H7 (cell line): Measurements from ENCODE around the gene AP1G1. TPM values are rescaled to one million over a fixed set of nuclear protein-coding genes. Genes with fewer than 3 reads are reported as not detected.
"Not testable (repeated sequence)": the region's sequence is repeated elsewhere in the genome, so short reads cannot be mapped to it uniquely, and the experiment has no call there.

Experiments used
- DNase-seq: peaks from one replicate; pipeline ENCODE4 v3.0.0; 2012
- H3K27me3 ChIP-seq: 2 replicates; pipeline ENCODE4 v1.6.0; 2011; ENCODE audit warnings: mild to moderate bottlenecking, low read length; ENCODE audit not compliant: control insufficient read depth, insufficient read depth
- H3K36me3 ChIP-seq: replicated peaks from 2 replicates; pipeline ENCODE4 v1.5.1; 2011; ENCODE audit warnings: low read length; ENCODE audit not compliant: control insufficient read depth, insufficient read depth
- H3K4me3 ChIP-seq: 2 replicates; pipeline ENCODE4 v1.5.1; 2011; ENCODE audit warnings: low read depth, mild to moderate bottlenecking, control low read depth, low read length, moderate library complexity; ENCODE audit not compliant: insufficient read depth
- total RNA-seq: library from RNA; depleted of rRNA; stranded (reverse); fragments of >200 nt; shearing (Covaris generic); gene quantifications from 2 replicates; pipeline ENCODE4 v1.2.3, GENCODE V29; 2014

The AP1G1 gene
- total RNA-seq, 1 experiment from 2014 or later: 36.7 TPM

- H3K4me3 ChIP-seq: no peak overlapping the region
- no peak for DNase-seq
- no peaks in the 10 kb centered on the region for H3K36me3 ChIP-seq
Observed at GRCh38 chr16:71834291-71834690, 25.7 kb upstream of the AP1G1 start.

GRCh38 chr16:71832112-71832511 is 23.5 kb upstream of the AP1G1 start:
- H3K27me3 ChIP-seq, H3K36me3 ChIP-seq, H3K4me3 ChIP-seq, DNase-seq: not testable (repeated sequence)

More at GRCh38 chr16:71834291-71834690, 25.7 kb upstream of the AP1G1 start:
- no peaks in the 10 kb centered on the region for H3K27me3 ChIP-seq

- not testable (repeated sequence) for DNase-seq, H3K36me3 ChIP-seq, H3K27me3 ChIP-seq, H3K4me3 ChIP-seq
Observed at GRCh38 chr16:71831698-71832097, 23.1 kb upstream of the AP1G1 start.

DNA sequence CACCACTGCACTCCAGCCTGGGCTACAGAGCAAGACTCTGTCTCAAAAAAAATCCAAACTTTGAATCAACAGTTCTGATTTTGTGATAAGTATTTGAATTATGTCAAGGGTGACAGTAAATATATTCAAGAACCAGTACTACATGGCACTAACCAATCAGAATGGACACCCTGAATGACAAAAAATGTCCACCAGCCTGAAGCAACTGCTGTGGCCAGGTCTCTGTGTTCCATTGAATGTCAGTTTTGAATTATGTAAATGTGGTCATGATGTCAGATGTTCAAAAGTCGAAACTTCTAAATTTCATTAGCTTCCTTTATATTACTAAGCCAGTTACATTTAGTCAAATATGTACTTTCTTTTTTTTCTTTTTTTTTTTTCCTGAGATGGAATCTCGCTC is 21.7 kb upstream of the AP1G1 start:
- H3K36me3 ChIP-seq: no peaks in the 10 kb centered on the region
- no peaks in the 10 kb centered on the region for H3K27me3 ChIP-seq
- DNase-seq: no peak
- no peak overlapping the region for H3K4me3 ChIP-seq

- Histone ChIP-seq H3K4me3 (no peak overlapping the region), H3K36me3 (no peaks in the 10 kb centered on the region), H3K27me3 (no peaks in the 10 kb centered on the region)
- DNase-seq: no peak
Observed at GRCh38 chr16:71826533-71827017, 17.9 kb upstream of the AP1G1 start.

GRCh38 chr16:71817155-71817500 is 8.5 kb upstream of the AP1G1 start:
- H3K27me3 ChIP-seq, DNase-seq, H3K4me3 ChIP-seq, H3K36me3 ChIP-seq: not testable (repeated sequence)

DNA sequence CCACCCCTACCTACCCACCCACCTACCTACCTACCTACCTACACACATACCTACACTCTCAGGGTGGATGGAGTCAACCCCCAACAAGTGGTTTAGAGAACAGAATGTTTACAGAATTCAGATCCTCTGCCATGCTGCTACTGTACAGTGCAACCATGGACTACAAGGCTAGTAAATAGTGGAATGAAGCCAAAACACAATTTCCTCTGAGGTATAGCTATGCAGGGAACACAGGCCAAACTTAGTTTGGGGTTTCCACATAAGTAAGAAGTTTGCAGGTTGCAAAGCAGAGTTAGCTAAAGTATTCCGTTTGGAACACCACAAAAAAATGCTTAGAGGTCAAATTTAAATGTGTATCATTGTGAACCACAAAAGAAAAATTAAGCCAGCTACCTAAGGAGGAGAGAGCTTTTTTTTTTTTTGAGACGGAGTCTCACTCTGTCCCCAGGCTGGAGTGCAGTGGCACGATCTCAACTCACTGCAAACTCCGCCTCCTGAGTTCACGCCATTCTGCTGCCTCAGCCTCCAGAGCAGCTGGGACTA is 2.7 kb upstream of the AP1G1 start:
- DNase-seq: no peak
- Histone ChIP-seq H3K36me3 (no peaks in the 10 kb centered on the region), H3K27me3 (no peaks in the 10 kb centered on the region)

GRCh38 chr16:71810155-71810530 is 1.5 kb upstream of the AP1G1 start:
- H3K27me3 ChIP-seq, H3K4me3 ChIP-seq, DNase-seq, H3K36me3 ChIP-seq: not testable (repeated sequence)

More for the DNA sequence above, 2.7 kb upstream of the AP1G1 start:
- no peak overlapping the region for H3K4me3 ChIP-seq

GRCh38 chr16:71807905-71808592 is 585 bp downstream of the AP1G1 start:
- DNase-seq: peak; percentile 19
- peak overlapping the region; percentile 97 for H3K4me3 ChIP-seq
- H3K36me3 ChIP-seq: no peaks in the 10 kb centered on the region
- no peaks in the 10 kb centered on the region for H3K27me3 ChIP-seq

DNA sequence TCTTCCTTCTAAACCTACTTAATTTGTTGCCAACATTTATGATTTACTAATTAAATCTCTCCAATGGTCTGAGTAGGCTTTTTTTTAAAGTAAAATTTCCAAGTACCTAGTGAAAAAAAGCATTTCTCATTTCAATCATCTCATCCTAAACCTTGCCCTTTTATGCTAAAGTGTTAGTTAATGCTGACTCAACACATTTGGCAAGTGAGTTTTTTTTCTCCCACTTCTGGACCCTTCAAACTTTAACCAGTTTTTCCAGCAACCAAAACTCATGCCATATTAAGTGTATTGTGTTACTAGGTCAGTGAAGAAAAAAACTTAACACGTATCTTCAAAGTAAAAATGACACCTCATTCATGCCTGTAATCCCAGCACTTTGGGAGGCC is 5.3 kb downstream of the AP1G1 start:
- no peak for DNase-seq
- no peaks in the 10 kb centered on the region; the same call in 1 of the 2 replicates for H3K36me3 ChIP-seq
- H3K4me3 ChIP-seq: no peak overlapping the region
- H3K27me3 ChIP-seq: no peaks in the 10 kb centered on the region

DNA sequence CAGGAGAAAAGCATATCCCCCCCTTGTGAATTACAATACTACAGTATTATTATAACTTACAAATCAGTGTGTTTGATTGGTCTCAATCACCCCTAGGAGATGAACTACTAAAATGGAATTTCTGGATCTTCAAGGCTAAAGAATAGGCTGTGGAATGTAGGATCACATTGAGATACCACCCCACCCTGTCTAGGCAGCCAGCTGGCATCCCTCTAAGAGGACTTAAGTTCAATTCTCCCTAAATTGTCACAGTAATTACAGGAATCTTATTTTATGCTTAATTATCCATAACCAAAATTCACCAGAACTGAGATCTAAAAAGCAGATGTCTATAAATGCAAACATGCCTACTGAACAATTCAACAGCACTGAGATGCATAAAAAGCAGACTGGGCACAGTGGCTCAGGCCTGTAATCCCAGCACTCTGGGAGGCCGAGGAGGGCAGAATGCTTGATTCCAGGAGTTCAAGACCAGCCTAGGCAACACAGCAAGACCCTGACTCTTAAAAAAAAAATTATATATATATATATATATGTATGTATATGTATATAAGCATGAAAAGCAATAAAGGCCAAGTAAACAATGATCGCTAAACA is 12.0 kb downstream of the AP1G1 start:
- H3K27me3 ChIP-seq: no peaks in the 10 kb centered on the region
- no peaks in the 10 kb centered on the region; the same call in 1 of the 2 replicates for H3K36me3 ChIP-seq
- no peak for DNase-seq
- no peak overlapping the region for H3K4me3 ChIP-seq

- DNase-seq: no peak
- no peaks in the 10 kb centered on the region; the same call in 1 of the 2 replicates for H3K36me3 ChIP-seq
- H3K27me3 ChIP-seq: no peaks in the 10 kb centered on the region
- H3K4me3 ChIP-seq: no peak overlapping the region
Observed at GRCh38 chr16:71794943-71795342, 13.7 kb downstream of the AP1G1 start.

GRCh38 chr16:71794018-71794417 is 14.6 kb downstream of the AP1G1 start:
- Histone ChIP-seq H3K36me3 (no peaks in the 10 kb centered on the region), H3K4me3 (no peak overlapping the region), H3K27me3 (no peaks in the 10 kb centered on the region)
- no peak for DNase-seq

- H3K36me3 ChIP-seq: no peaks in the 10 kb centered on the region; the same call in none of the 2 replicates
- H3K27me3 ChIP-seq: no peaks in the 10 kb centered on the region
- no peak overlapping the region for H3K4me3 ChIP-seq
- no peak for DNase-seq
Observed at GRCh38 chr16:71792176-71792575, 16.5 kb downstream of the AP1G1 start.

- DNase-seq, H3K27me3 ChIP-seq: not testable (repeated sequence)
Observed at GRCh38 chr16:71790329-71790728, 18.3 kb downstream of the AP1G1 start.

More at GRCh38 chr16:71790329-71790728, 18.3 kb downstream of the AP1G1 start:
- not testable (repeated sequence) for H3K36me3 ChIP-seq, H3K4me3 ChIP-seq
